GM12874 (cell line): ENCODE measurements around the gene PPP1R3G.

Experiments used
- CTCF ChIP-seq: IDR thresholded peaks from 2 replicates; pipeline ENCODE4 v1.5.1; 2011; ENCODE audit warnings: low read depth, mild to moderate bottlenecking, control low read depth, low read length, moderate library complexity; ENCODE audit not compliant: insufficient read depth

The PPP1R3G gene

GRCh38 chr6:5136851-5137250 is 51.7 kb downstream of the PPP1R3G start:
- TF ChIP-seq CTCF, result no peak
